Hematopoietic multipotent progenitor cell treated with erythropoietin and hydrocortisone succinate and interleukin-3 and kit ligand, for 4 days (in vitro differentiated cells): ENCODE results near the gene ARHGEF4.

Source experiments
- DNase-seq: peaks from one replicate; pipeline ENCODE4 v3.0.0-alpha.2; 2015

Gene ARHGEF4

DNA sequence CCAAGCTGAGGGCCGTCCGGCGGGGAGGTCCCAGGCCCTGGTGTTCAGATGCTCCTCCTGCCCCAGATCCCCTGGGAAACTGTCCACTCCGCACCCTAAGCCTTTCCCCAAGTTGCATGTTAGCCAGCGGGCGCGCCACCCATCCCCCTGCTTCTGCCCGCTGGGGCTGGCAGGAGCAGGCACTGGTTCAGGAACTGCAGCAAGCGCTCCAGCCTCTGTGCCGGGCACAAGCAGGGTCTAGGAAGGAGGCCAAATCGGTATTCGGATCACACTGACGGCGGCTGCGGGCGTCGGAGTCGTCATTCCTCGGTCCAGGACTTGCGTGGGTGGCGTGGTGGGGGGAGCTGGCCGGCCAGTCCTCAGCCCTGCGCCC, 202.8 kb downstream of the ARHGEF4 start:
- no peak for DNase-seq

DNA sequence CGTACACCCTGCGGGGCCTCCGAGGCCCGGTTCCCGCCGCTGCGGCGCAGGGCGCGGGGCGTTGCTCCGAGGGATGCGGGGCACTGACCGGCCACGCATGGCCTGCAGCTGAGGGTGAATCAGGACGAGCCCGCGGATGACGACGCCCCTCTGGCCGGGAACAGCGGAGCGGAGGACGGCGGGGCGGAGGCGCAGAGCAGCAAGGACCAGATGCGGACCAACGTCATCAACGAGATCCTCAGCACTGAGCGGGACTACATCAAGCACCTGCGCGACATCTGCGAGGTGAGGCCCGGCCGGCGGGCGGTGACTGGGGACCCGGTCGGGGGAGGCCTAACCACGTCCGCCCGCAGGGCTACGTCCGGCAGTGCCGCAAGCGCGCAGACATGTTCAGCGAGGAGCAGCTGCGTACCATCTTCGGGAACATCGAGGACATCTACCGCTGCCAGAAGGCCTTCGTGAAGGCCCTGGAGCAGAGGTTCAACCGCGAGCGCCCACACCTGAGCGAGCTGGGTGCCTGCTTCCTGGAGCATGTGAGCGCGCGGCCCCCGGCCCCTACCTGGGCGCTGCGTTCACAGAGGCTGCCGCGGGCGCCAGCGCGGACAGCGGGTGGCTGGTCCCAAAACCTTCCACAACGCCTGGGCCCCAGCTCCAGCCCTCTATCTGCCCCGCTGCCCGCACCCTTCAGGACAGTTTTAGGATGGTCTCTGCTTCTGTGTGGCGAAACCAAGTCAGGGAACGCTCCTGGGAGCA, 203.4 kb downstream of the ARHGEF4 start:
- DNase-seq = peak; percentile 34

DNA sequence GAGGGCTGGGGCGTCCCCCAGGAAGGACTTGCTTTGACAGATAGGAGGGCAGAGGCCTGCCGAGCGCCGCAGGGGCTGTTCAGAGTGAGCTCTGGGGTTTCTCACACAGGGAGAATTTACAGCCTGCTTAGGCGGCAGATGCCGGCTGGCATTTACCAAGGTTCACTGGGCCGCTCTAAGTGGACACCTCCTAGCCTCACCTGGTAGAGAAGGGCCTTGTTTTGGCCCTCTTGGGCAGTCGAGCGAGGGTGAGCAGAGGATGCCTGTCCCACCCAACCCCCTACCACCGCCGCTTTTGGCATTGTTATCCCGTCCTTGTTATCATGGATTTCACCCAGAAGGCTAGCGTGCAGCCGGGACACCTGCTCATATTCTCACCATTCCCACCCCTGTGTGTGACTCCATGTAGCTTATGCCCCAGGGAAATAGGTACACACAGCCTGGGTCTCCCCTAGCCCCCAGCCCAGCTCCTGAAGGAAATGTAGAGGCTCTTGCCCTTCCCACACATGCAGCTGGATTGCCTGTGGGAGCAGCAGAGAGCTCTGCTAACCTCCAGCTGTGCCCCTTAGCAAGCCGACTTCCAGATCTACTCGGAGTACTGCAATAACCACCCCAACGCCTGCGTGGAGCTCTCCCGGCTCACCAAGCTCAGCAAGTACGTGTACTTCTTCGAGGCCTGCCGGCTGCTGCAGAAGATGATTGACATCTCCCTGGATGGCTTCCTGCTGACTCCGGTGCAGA, 204.1 kb downstream of the ARHGEF4 start:
- DNase-seq = peak; percentile 42

DNA sequence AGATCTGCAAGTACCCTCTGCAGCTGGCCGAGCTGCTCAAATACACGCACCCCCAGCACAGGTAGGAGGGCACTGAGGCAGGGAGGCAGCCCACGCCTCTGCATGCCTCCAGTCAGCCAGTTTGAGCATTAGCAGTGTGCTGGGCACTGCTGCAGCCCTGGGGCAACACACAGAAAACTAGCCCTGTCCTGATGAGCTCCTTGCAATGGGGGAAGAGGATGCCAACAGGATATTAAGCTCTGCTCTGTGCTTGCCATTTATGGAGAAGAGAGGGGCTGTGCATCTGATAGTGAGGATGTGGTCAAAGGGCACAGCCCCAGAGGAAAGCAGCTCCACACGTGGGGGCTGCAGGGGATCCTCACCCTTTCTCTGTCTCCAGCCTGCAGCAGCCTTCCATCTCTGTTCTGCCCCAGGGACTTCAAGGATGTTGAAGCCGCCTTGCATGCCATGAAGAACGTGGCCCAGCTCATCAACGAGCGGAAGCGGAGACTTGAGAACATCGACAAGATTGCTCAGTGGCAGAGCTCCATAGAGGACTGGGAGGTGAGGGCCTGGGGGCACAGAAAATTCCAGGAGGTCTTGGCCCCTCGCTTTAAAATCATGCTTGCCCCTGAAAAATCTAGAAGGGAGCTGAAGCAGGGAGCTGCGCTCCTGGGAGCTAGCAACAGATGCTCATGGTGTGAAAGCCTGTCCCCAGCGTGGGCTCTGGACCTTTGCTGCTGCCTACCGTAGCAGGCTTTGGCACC, 204.9 kb downstream of the ARHGEF4 start:
- peak; percentile 44 for DNase-seq

DNA sequence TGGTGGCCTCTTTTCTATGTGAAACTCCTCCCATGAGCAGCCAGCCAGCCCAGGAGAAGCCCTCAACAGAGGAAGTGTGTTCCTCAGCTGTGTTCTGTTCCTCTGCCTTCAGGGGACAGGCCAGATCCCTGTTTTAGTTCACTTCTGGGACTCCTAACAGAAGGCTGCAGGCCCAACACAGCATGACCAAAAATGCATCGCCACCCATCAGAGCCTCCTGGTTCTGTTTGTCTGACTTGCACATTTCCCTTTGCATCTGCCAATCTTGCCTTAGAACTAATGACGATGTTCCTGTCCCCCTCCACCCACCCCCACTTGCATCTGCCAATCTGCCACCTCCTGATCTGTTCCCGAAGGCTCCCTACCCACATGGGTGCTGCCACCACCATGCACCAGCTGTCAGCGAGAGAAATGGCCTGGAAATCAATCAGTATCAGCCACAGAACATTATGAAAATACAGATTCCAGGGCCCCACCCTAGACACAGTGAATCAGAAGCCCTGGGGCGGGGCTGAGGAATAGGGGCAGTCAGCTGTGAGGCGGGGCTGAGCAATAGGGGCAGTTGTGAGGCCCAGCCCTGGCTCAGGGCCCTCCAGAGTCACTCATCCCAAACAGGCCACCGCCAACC, 205.5 kb downstream of the ARHGEF4 start:
- DNase-seq = peak; percentile 42

DNA sequence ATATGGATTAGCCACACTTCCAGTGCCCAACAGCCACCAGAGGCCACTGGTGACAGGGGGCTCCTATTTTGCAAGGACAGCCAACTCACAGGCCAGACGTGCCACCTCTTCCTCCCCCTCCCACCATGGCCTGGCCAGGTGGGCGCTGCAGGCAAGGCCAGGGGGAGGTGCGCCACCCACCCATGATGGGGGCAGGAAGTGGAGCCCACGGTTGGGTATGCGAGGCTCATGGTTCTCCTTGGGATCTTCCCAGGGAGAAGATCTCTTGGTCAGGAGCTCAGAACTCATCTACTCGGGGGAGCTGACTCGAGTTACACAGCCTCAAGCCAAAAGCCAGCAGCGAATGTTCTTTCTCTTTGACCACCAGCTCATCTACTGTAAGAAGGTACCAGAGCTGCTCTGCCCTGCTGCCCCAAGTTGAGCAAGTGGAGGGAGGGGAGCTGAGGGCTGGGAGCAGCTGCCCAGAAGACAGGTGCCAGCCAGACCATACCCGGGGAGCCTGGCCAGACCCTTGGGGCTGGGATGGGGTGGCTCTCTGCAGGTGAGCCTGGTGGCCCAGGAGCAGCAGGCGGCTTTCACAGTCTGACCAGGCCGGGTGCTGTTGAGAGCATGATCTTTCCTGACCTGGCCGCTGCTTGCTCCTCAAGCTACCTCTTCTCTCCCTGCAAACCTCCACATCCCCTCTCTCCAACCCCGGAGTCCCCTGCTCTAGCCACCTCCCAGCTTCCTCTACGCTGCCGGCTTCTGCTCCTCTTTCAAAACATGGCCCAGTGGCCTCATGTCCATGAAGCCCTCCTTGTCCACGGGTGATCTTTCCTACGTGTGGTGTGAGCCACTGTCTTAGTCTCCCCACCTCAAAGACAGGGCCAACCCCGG, 206.7 kb downstream of the ARHGEF4 start:
- DNase-seq = no peak

DNA sequence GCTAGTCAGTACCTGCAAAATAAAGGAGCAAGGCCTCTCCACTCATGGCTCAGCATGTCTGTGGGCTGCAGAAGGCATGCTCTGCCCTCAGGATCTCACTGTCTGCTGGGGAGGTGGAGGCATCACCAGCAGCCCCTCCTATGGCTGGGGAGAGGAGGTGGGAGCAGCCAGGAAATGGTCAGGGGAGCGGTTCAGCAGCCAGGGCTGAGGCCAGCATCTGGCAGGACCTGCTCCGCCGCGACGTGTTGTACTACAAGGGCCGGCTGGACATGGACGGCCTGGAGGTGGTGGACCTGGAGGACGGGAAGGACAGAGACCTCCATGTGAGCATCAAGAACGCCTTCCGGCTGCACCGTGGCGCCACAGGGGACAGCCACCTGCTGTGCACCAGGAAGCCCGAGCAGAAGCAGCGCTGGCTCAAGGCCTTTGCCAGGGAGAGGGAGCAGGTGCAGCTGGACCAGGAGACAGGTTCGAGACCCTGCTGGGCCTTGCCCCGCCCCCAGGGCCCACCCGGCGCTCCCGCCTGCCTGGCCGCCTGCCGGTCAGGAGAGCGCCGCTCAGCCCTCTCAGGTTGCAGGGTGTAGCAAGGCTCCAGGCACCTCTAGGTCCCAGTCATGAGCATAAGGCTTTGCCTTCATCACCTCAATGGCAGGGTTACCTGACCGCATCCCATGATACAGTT, 207.5 kb downstream of the ARHGEF4 start:
- DNase-seq = no peak

DNA sequence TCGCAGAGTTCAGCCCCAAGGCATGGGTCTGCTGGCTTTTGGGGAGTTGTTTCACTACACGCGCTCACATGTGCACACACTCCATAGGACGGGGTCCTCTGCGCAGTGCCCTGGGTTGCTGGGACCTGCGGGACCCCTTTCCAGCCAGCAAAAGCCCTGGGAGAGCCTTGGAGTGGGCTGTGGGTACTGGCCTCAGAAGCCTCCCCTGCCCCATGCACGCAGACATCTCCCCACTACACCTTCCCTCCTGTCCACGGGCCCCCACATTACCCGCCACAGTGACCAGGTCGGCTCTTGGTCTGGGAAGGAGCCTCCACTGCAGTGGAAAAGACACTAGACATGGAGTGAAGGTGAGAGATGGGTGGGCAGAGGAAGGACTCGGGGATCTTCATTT, 208.0 kb downstream of the ARHGEF4 start:
- DNase-seq = no peak

DNA sequence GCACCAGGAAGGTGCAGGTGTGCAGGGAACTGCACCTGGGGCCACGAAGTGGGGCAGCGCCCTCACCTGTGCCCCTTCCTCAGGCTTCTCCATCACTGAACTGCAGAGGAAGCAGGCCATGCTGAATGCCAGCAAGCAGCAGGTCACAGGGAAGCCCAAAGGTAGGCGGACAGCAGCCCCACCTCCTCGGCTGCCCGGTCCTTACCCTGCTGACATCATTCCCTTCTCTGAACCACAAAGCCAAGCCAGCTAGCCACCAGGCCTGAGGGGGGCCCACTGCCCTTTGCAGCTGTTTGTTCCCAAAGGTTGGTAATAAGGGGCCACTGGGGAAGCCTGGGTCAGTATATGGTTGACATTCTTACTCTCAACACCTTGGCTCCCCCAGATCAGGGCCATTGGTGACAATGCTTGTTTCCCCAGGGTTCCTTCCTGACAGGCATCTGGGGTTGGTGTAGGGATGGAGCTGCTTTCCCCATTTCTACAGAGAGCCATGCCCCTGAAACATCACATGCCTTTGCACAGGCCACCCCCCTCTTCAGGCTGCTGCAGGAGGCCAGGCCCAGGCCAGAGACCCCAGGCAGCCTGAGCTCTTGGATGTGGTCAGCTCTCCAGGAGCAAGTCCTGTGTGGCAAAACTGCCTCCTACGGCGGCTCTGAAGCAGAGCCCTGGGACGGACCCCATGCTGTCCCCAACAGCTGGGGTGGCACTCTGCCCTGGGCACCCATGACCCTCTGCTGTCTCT, 208.7 kb downstream of the ARHGEF4 start:
- DNase-seq = no peak

DNA sequence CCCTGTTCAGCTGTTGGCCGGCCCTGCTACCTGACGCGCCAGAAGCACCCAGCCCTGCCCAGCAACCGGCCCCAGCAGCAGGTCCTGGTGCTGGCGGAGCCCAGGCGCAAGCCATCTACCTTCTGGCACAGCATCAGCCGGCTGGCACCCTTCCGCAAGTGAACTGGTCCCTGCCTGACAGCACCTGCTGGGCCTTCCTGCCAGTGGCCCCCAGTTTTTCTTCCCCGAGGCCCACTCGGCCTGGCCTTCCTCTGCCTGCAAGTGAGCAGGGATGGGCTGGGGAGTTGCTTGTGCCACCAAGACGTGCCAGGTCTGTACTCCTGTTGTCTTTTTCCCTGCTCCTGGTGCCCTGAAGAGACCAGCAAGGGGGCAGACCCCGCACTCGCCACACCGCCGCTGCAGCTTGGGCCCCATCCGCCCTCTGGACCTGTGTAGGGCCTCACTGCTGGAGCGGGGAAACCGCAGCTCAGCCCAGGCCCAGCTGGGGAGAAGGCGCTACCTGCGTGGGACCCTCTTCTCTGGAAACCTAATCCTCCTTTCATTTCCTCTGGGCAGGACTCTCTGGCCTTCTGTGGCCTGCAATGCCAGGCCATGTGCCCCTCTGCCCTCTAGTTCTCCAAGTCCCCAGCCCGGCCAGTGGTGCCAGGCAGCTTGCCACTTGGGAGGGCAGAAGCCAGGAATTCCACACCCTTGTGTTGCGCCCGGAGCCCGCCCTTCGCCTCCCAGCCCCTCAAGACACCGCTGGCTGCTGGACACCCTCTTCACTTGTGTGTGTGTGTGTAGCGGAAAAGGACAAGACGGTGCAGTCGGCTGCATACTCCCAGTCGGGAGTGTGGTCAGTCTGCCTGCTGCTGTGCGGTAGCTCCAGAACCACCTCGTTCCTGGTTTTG, 209.6 kb downstream of the ARHGEF4 start:
- no peak for DNase-seq

DNA sequence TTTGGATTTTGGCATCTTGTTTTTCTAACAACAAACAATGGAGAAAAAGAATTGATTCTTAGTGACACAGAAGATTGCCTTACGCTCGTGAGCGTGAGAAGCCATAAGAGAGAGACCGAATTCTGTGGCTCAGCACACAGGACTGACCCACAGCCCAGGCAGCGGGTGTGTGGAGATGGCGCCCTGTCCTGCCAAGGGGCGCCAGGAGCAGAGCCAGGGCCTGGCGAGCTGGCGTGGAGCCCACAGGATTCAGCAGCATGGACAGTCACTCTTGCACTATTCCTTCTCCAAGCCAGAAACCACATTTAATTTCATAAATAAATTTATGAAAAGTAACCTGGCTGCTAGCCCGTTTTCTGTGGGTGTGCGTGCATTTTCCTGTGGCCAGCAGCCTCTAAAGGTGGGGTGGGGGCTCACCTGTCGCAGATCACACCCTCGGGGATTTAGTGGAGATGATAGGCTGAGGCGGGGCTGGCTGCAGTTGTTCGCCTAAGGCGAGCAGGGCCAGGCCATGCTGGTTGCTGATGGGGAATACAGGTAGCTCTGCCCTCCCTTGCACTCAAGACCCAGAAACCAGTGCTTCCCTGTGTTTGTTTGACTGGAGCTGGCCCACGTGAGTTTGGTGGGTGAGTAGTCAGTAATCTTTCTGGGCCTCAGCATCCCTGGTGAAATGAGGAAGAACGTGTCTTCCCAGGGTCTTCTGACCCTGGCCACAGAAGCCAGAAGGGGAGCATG, 210.4 kb downstream of the ARHGEF4 start:
- DNase-seq = no peak

DNA sequence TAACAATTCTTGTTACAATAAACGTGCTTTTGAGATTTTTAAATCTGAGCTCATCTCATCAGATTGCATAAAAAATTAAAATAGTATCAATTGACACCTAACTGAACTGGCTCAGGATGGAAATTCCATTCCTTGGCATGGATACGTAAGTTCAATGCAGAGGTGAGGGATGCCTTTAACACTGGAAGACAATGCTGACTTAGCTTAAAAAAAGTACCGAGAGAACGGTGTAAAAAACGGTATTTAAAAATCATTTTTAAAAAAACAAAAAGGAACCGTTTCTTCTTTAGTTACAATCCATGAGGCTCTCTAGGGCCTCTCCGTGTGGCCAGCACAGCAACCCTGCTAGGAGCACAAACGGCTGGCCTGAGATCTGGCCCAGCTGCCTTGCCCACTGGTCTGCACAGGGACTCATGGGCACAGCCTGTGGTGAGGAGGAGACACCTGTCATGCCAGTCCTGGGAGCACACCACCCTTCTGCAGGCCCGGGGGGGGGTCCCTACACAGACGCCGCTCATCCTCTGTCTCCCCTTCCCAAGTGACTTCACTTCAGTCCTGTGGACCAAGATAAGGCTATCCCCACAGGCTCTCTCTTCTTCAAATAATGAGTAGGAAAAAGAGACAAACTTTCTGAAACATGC, 211.3 kb downstream of the ARHGEF4 start:
- DNase-seq = no peak

DNA sequence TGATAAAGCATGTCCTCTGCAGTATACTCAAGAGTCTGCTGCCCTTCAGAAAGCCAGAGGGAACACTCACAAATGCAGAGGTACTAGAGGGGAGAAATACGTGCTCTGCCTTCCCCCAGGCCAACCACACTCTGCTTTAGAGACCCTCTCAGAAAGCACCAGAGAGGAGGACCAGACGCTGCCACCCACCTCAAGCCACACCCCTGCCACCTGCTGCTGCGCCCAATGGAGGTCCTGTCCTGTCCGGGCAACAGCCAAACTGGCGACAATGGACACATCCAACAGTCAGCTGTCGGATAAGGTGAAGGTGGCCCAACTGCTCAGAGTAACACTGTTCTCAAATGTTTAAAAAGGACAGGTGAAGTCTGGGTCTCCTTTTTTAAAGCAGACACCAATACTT, 211.9 kb downstream of the ARHGEF4 start:
- no peak for DNase-seq

DNA sequence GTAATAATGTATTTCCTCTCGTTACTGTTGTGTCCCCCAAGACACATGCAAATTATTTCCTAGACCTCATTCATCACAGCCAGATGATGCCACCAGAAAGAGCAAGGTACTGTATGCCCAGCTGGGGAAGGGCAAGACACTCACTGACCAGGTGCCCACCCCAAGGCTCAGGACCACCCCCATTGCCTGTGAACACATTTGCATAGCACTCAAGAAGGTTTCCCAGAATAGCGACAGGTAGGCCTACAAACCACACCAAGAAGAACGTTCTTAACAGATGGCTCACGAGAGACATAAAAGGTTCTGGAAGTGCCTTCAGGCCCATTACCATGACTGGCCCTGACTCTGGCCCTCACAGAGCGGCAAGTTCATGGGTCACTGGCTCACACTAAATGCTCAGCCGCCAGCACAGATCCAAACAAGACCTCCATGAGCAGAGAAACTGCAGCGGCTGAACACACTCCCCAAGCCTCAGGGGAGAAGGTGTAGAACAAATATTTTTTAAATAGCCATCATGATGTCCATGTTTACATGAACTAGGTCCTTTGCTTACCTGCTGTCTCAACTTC, 212.5 kb downstream of the ARHGEF4 start:
- no peak for DNase-seq

DNA sequence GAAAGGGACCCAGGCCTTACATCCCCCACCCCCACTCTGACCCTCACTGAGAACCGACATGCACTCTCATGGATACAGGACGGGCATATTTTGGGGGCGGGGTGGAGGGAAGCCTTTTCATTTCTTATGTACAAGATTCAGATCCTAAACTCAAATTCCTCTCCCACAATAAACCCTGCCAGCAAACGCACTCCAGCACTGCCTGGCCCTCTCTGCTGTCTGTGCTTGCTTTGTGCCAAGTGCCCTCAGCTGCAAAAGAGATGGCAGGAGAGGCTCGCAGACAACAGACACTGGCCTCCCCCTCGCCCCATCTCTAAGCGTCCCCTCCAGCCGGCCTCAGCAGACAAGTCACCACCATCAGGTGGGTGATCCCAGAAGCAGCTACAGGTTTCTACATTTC, 214.2 kb downstream of the ARHGEF4 start:
- DNase-seq = no peak

DNA sequence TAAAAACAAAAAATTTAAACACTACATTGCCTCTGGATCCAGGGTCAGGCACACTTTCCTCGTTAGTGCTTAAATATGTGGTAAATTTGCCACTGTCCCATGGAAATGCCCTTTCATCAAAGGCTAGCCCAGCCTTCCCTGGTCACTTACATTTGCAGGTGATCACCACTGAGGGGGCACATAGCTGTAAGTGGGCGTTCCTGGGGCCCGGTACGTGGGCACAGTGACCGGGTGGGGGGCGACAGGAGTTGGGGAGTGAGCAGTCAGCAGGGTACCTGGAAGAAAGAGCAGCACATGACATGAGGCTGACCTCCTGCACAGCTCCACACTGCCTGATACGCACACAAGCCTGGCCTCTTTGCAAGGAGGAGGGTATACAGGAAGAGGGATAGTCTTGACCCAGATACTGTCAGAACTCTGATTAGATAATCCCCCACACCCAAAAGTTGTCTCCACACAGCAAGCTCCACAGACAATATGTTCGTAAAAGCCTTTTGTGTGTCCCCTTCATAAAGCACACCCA, 216.1 kb downstream of the ARHGEF4 start:
- no peak for DNase-seq

DNA sequence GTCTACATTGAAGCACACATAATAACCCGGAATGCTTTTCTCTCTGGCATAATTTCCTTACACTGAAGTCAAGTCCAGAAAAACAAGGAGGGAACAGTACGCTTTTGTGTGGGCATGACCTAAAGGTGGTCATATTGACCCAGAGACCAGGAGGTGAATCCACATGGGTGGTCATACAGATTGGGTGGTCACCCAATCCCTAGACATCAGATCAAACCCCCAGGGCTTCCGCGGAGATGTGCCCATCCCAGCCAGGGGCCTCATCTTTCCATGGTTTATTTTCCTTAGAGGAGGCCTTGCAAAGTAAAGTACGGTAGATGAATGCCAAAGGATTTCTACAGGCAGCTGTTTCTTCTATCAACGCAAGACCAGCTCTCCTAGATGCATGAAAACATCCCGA, 217.8 kb downstream of the ARHGEF4 start:
- no peak for DNase-seq
